Activated CD8-positive, alpha-beta T cell treated with anti-CD3 and anti-CD28 coated beads for 36 hours (primary cell): Measurements from ENCODE around the gene APOF. TPM values are rescaled to one million over a fixed set of nuclear protein-coding genes. Genes with fewer than 3 reads are reported as not detected.
"Not testable (repeated sequence)": the region's sequence is repeated elsewhere in the genome, so short reads cannot be mapped to it uniquely, and the experiment has no call there.

ENCODE experiments used
- ATAC-seq: fragments of 200-7000 bp; cut with Tn5 transposase; one replicate; pipeline ENCODE4 v1.10.0; 2021; ENCODE audit warnings: mild to moderate bottlenecking, moderate library complexity
- CTCF ChIA-PET: fragments of 350-600 bp; sonication (Branson Sonifier 250); formaldehyde crosslinking; loops from one replicate; lab custom pipeline; 2021; ENCODE audit warnings: antibody characterized with exemption; lab: Charles Lee
- POLR2A ChIA-PET: fragments of 350-600 bp; sonication (Branson Sonifier 250); formaldehyde crosslinking; loops from one replicate; lab custom pipeline; 2021; ENCODE audit warnings: antibody characterized with exemption; lab: Charles Lee
- DNase-seq: peaks from one replicate; pipeline ENCODE4 v3.0.0-alpha.2; 2020
- H3K27ac Mint-ChIP-seq: one replicate; pipeline ENCODE4 v1.8.0; 2021; ENCODE audit warnings: mild to moderate bottlenecking, mixed read lengths
- H3K27me3 Mint-ChIP-seq: one replicate; pipeline ENCODE4 v1.8.0; 2021; ENCODE audit warnings: mixed read lengths
- H3K36me3 Mint-ChIP-seq: one replicate; pipeline ENCODE4 v1.8.0; 2021; ENCODE audit warnings: low read depth, mixed read lengths
- H3K4me1 Mint-ChIP-seq: one replicate; pipeline ENCODE4 v1.8.0; 2021; ENCODE audit warnings: low read depth, mixed read lengths
- H3K4me3 Mint-ChIP-seq: one replicate; pipeline ENCODE4 v1.8.0; 2021; ENCODE audit warnings: mild to moderate bottlenecking, moderate library complexity, mixed read lengths
- H3K9me3 Mint-ChIP-seq: one replicate; pipeline ENCODE4 v1.8.0; 2021; ENCODE audit warnings: mixed read lengths
- intact Hi-C: fragments of 100-400 bp; cut with micrococcal nuclease; formaldehyde crosslinking; loops from one replicate; pipeline ENCODE4 v1.10.0; 2022
- total RNA-seq, 2 experiments: library from RNA; stranded (reverse); gene quantifications; one replicate each; pipeline ENCODE4 v1.2.3, GENCODE V29; 2021
- TF ChIP-seq, protein P1 (sequence below): fragments of 200-600 bp; IDR thresholded peaks from one replicate; pipeline ENCODE4 v1.8.0; 2022; ENCODE audit warnings: antibody characterized with exemption, mild to moderate bottlenecking

The APOF gene
- total RNA-seq, 2 experiments from 2014 or later: not detected

DNA sequence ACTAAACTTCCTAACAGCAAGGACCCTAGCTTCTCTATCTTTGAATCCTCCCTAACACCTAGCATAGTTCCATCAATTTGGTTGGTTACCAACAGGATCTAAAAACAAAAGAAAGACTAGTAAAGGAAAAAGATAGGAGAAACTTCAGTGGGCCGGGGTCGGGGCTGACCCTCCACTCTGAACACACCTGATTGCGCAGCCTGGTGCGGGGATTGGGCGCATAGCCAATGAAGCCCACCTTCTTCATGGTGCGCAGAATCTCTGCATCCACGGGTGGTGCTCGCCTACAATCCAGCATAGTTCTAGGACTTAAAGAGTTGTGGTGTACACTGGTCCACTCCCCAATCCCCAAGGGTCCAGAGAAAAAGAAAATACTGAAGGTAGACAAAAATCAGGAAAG lies 36.5 kb downstream of the APOF start:
- TF ChIP-seq, protein P1, sequence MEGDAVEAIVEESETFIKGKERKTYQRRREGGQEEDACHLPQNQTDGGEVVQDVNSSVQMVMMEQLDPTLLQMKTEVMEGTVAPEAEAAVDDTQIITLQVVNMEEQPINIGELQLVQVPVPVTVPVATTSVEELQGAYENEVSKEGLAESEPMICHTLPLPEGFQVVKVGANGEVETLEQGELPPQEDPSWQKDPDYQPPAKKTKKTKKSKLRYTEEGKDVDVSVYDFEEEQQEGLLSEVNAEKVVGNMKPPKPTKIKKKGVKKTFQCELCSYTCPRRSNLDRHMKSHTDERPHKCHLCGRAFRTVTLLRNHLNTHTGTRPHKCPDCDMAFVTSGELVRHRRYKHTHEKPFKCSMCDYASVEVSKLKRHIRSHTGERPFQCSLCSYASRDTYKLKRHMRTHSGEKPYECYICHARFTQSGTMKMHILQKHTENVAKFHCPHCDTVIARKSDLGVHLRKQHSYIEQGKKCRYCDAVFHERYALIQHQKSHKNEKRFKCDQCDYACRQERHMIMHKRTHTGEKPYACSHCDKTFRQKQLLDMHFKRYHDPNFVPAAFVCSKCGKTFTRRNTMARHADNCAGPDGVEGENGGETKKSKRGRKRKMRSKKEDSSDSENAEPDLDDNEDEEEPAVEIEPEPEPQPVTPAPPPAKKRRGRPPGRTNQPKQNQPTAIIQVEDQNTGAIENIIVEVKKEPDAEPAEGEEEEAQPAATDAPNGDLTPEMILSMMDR: no peak
- peaks cover 24% of the 10 kb centered on the region for H3K36me3 Mint-ChIP-seq
- intact Hi-C loops: no loop called here
- no peak overlapping the region for H3K27ac Mint-ChIP-seq
- POLR2A ChIA-PET: no interaction called here
- DNase-seq (no peak), ATAC-seq (no peak)
- H3K4me1 Mint-ChIP-seq: peaks cover 3% of the 10 kb centered on the region
- no peaks in the 10 kb centered on the region for H3K27me3 Mint-ChIP-seq
- no peaks in the 10 kb centered on the region for H3K9me3 Mint-ChIP-seq
- no peak overlapping the region for H3K4me3 Mint-ChIP-seq
- CTCF ChIA-PET: interaction anchor here (1.0 kb wide), 1 partner anchor 13 kb away, joined by 5 read pairs; the partner anchor contains the start of gene IL23A

DNA sequence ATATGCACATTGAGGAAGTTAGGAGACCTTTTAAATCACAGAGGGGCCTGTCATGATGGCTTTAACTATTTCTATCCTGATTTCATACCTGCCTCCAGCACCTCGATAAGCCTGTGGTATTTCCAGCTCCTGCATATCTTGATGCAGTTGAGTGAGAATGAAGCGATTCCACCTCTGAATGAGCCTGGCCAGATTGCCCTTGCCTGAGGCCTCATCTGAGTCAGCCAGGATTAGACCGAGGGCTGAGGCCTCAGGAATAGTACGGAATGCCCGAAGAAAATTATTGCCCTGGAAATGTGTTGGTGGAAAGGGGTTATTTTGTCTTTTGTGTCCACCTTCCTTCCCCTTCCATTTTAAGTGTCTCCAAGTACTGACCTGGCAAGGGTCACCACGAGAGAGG lies 38.5 kb downstream of the APOF start:
- peaks cover 2% of the 10 kb centered on the region for H3K4me1 Mint-ChIP-seq
- ATAC-seq (no peak), DNase-seq (no peak)
- no peak overlapping the region for H3K27ac Mint-ChIP-seq
- H3K27me3 Mint-ChIP-seq: no peaks in the 10 kb centered on the region
- no peak overlapping the region for H3K4me3 Mint-ChIP-seq
- TF ChIP-seq, protein P1: no peak
- ChIA-PET CTCF (interaction anchor here (1.1 kb wide), 1 partner anchor 9 kb away, joined by 5 read pairs; the partner anchor contains the start of gene PAN2), POLR2A (interaction anchor here (1.0 to 1.2 kb wide), 4 partner anchors 8 to 15 kb away, joined by 3 to 4 read pairs (median 4); partner anchors contain the start of genes CNPY2 and PAN2)
- intact Hi-C loops: no loop called here
- no peaks in the 10 kb centered on the region for H3K9me3 Mint-ChIP-seq
- H3K36me3 Mint-ChIP-seq: peaks cover 29% of the 10 kb centered on the region

DNA sequence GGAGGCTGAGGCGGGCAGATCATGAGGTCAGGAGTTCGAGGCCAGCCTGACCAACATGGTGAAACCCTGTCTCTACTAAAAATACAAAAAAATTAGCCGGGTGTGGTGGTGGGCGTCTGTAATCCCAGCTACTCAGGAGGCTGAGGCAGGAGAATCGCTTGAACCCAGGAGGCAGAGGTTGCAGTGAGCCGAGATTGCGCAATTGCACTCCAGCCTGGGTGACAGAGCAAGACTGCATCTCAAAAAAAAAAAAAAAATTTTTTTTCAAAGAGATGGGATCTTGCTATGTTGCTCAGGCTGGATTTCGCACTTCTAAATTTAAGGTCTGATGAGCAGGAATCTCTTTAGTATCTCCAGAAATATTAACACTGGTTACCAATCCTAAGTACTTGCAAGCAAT lies 41.0 kb downstream of the APOF start:
- intact Hi-C loops, H3K4me3 Mint-ChIP-seq, ATAC-seq, H3K27me3 Mint-ChIP-seq, H3K9me3 Mint-ChIP-seq, POLR2A ChIA-PET, H3K27ac Mint-ChIP-seq, H3K4me1 Mint-ChIP-seq, DNase-seq: not testable (repeated sequence)
- CTCF ChIA-PET: interaction anchor here (0.9 kb wide), 1 partner anchor 9 kb away, joined by 3 read pairs; no protein-coding TSS in a partner anchor
- peaks cover 24% of the 10 kb centered on the region for H3K36me3 Mint-ChIP-seq

DNA sequence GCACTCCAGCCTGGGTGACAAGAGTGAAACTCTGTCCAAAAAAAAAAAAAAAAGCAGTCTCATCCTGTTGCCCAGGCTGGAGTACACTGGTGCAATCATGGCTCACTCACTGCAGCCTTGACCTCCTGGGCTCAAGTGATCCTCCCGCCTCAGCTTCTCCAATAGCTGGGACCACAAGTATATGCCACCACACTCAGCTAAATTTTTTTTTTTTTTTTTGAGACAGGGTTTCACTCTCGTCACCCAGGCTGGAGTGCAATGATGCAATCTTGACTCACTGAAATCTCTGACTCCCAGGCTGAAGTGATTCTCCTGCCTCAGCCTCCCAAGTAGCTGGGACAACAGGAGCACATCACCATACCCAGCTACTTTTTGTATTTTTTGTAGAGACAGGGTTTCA lies 41.6 kb downstream of the APOF start:
- Mint-ChIP-seq H3K4me1 (peaks cover 2% of the 10 kb centered on the region), H3K4me3 (no peak overlapping the region), H3K27me3 (no peaks in the 10 kb centered on the region), H3K36me3 (peaks cover 21% of the 10 kb centered on the region), H3K27ac (peak overlapping the region; percentile 19), H3K9me3 (no peaks in the 10 kb centered on the region)
- DNase-seq: peak; percentile 21
- TF ChIP-seq, protein P1: no peak
- ChIA-PET POLR2A (interaction anchor here (0.6 to 1.3 kb wide), 3 partner anchors 12 to 183 kb away, joined by 3 to 4 read pairs (median 3); no protein-coding TSS in a partner anchor), CTCF (interaction anchor here (0.9 to 1.4 kb wide), 3 partner anchors 9 to 236 kb away, joined by 3 to 4 read pairs (median 3); no protein-coding TSS in a partner anchor)
- no peak for ATAC-seq
- intact Hi-C loops: no loop called here

DNA sequence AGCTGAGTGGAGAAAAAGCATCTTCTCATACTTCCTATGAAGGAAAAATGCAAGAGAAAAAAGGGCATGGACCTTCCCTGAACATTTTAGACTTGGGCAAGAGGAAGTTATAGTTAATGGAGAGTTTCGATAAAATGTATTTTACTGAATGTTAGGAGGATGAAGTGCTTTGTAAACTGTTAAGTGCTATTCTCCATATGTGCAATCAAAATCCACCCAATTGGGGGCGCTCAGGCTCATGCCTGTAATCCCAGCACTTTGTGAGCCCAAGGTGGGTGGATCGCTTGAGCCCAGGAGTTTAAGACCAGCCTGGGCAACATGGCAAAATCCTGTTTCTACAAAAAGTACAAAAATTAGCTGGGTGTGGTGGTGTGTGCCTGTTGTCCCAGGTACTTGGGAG lies 45.0 kb downstream of the APOF start:
- H3K9me3 Mint-ChIP-seq: no peaks in the 10 kb centered on the region
- no peak overlapping the region for H3K4me3 Mint-ChIP-seq
- POLR2A ChIA-PET: interaction anchor here (1.0 to 4.1 kb wide), 2 partner anchors 16 to 42 kb away, joined by 3 to 28 read pairs; partner anchors contain the start of genes PAN2 and STAT2
- TF ChIP-seq, protein P1: no peak
- H3K4me1 Mint-ChIP-seq: peaks cover 11% of the 10 kb centered on the region
- H3K27ac Mint-ChIP-seq: no peak overlapping the region
- no peaks in the 10 kb centered on the region for H3K27me3 Mint-ChIP-seq
- peaks cover 20% of the 10 kb centered on the region for H3K36me3 Mint-ChIP-seq
- CTCF ChIA-PET: interaction anchor here (0.7 to 2.0 kb wide), 4 partner anchors 29 to 147 kb away, joined by 3 to 6 read pairs (median 5); partner anchors contain the start of gene TIMELESS
- DNase-seq: peak; percentile 39
- ATAC-seq: no peak
- intact Hi-C loops: no loop called here
